ENCODE data around the gene CC2D2B.
"Not testable (repeated sequence)": the region's sequence is repeated elsewhere in the genome, so short reads cannot be mapped to it uniquely, and the experiment has no call there.

Gene CC2D2B

GRCh38 chr10:95976362-95977229 lies 68.8 kb downstream of the CC2D2B start:
- H3K4me3 ChIP-seq (ENCODE audit: low read depth, low read length) = no peak overlapping the region
- TF ChIP-seq, protein P1, sequence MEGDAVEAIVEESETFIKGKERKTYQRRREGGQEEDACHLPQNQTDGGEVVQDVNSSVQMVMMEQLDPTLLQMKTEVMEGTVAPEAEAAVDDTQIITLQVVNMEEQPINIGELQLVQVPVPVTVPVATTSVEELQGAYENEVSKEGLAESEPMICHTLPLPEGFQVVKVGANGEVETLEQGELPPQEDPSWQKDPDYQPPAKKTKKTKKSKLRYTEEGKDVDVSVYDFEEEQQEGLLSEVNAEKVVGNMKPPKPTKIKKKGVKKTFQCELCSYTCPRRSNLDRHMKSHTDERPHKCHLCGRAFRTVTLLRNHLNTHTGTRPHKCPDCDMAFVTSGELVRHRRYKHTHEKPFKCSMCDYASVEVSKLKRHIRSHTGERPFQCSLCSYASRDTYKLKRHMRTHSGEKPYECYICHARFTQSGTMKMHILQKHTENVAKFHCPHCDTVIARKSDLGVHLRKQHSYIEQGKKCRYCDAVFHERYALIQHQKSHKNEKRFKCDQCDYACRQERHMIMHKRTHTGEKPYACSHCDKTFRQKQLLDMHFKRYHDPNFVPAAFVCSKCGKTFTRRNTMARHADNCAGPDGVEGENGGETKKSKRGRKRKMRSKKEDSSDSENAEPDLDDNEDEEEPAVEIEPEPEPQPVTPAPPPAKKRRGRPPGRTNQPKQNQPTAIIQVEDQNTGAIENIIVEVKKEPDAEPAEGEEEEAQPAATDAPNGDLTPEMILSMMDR (IDR thresholded peaks at IDR 0.05; ENCODE audit: borderline replicate concordance, insufficient read depth, low read depth, low read length) = no peak

- TF ChIP-seq, protein P1 (IDR thresholded peaks at IDR 0.05; ENCODE audit: borderline replicate concordance, insufficient read depth, low read depth, low read length) = no peak
- H3K4me3 ChIP-seq (ENCODE audit: low read depth, low read length) = no peak overlapping the region
Measured at GRCh38 chr10:95982200-95982599, 74.4 kb downstream of the CC2D2B start.

DNA sequence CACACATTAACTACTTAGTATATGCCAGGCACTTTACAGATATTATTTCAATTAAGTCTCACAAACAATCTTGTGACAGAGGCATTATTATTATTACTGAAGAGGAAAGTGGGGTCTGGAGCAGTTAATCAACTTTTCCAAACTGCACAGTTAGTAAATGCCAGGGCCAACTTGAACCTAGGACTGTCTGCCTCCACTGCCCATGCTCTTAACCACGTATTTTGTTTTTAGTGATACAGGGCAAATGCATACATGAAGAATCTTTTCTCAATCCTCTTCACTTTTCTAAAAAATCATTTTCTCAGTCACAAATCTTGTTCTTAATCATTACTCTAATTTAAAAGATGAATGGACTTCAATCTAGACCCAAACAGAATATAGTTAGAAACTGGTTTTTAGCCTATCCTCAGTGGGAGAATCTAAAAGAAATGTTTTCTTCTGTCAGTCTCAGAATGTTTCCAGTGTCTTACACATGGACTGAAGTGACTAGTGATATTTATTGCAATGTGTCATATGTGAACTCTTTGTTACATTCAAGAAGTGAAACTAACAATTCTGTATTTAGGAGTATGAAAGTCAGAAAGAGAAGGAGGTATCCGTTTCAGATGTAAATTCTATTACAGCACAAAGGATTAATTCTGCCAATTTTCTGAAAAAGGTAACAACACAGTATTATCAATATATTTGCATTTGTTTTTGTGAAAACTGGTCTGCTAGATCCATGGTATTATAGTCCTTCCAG lies 80.1 kb downstream of the CC2D2B start:
- H3K4me3 ChIP-seq (ENCODE audit: low read depth, low read length) = no peak overlapping the region
- TF ChIP-seq, protein P1 (IDR thresholded peaks at IDR 0.05; ENCODE audit: borderline replicate concordance, insufficient read depth, low read depth, low read length) = no peak

- TF ChIP-seq, protein P1 (IDR thresholded peaks at IDR 0.05; ENCODE audit: borderline replicate concordance, insufficient read depth, low read depth, low read length) = no peak
- no peak overlapping the region for H3K4me3 ChIP-seq (ENCODE audit: low read depth, low read length)
Measured at GRCh38 chr10:95988702-95989101, 80.9 kb downstream of the CC2D2B start.

- H3K4me3 ChIP-seq (ENCODE audit: low read depth, low read length) = not testable (repeated sequence)
Measured at GRCh38 chr10:95994376-95994775, 86.6 kb downstream of the CC2D2B start.

DNA sequence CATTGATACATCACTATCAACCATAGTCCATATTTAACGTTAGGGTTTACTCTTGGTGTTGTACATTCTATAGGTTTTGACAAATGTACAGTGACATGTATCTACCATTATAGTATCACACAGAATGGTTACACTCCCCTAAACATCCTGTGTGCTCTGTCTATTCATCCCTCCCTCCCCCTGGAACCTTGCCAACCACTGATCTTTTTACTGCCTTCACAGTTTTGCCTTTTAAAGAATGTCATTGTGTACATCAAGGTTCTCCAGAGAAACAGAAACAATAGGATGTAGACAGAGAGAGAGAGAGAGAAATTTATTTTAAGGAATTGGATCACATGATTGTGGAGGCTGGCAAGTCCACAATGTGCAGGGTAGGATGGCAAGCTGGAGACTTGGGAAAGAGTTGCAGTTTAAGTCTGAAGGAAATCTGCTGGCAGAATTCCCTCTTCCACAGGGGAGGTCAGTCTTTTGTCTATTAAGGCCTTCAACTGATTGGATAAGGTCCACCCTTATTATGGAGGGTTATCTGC lies 90.5 kb downstream of the CC2D2B start:
- H3K4me3 ChIP-seq (ENCODE audit: low read depth, low read length) = no peak overlapping the region
- TF ChIP-seq, protein P1 (IDR thresholded peaks at IDR 0.05; ENCODE audit: borderline replicate concordance, insufficient read depth, low read depth, low read length) = no peak

DNA sequence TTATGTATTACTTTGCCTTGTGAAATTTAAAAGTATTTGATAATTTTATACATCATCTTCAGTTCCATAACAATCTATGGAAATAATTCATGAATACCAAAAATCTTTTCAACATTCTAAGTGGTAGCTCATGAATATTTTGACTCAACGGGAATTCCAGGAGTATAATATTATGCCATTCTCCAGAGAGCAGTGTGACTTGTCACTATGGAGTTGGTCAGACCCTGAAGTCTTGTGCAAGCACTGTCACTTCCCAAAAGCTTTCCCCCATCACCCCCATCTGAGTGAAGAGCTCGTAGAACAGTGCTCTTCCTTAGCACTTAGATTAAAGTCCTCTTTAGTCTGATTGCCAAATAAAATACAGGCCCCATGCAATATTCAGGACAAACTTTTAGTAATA lies 106.2 kb downstream of the CC2D2B start:
- TF ChIP-seq, protein P1 (IDR thresholded peaks at IDR 0.05; ENCODE audit: borderline replicate concordance, insufficient read depth, low read depth, low read length) = no peak
- H3K4me3 ChIP-seq (ENCODE audit: low read depth, low read length) = no peak overlapping the region
